Osteoblast (primary cell): ENCODE data around the gene GOLGA2. TPM values are rescaled to one million over a fixed set of nuclear protein-coding genes. Genes with fewer than 3 reads are reported as not detected.

Source experiments
- DNase-seq: peaks from one replicate; pipeline ENCODE4 v3.0.0; 2011; ENCODE audit warnings: low spot score, mixed read lengths; ENCODE audit not compliant: insufficient read length; ENCODE audit errors: missing footprints
- H2AFZ ChIP-seq: 2 replicates; pipeline ENCODE4 v1.6.0; 2011; ENCODE audit warnings: mild to moderate bottlenecking, low read length
- H3K27ac ChIP-seq: 2 replicates; pipeline ENCODE4 v1.5.1; 2011; ENCODE audit warnings: mild to moderate bottlenecking, low read depth, low read length, moderate library complexity
- H3K27me3 ChIP-seq: 2 replicates; pipeline ENCODE4 v1.6.0; 2012; ENCODE audit warnings: mild to moderate bottlenecking, control low read depth, inconsistent platforms, low read length, moderate library complexity; ENCODE audit not compliant: insufficient read depth
- H3K36me3 ChIP-seq: 2 replicates; pipeline ENCODE4 v1.5.1; 2011; ENCODE audit warnings: mild to moderate bottlenecking, low read length, control low read depth, moderate library complexity; ENCODE audit not compliant: insufficient read depth
- H3K4me1 ChIP-seq: 2 replicates; pipeline ENCODE4 v1.5.1; 2011; ENCODE audit warnings: mild to moderate bottlenecking, low read length, control low read depth, moderate library complexity; ENCODE audit not compliant: insufficient read depth
- H3K4me2 ChIP-seq: 2 replicates; pipeline ENCODE4 v1.6.0; 2011; ENCODE audit warnings: mild to moderate bottlenecking, low read length; ENCODE audit not compliant: insufficient read depth
- H3K4me3 ChIP-seq: fragments of 200-600 bp; sonication (generic); 3 replicates; pipeline ENCODE4 v1.5.1; 2012; ENCODE audit warnings: mild to moderate bottlenecking, low read length, inconsistent platforms; ENCODE audit not compliant: insufficient read depth
- H3K79me2 ChIP-seq: 2 replicates; pipeline ENCODE4 v1.6.0; 2012; ENCODE audit warnings: mild to moderate bottlenecking, low read length, control low read depth, inconsistent platforms; ENCODE audit not compliant: insufficient read depth
- H3K9me3 ChIP-seq: 2 replicates; pipeline ENCODE4 v1.5.1; 2011; ENCODE audit warnings: low read depth, low read length, control low read depth
- H4K20me1 ChIP-seq: 2 replicates; pipeline ENCODE4 v1.6.0; 2012; ENCODE audit warnings: mild to moderate bottlenecking, low read length, control low read depth; ENCODE audit not compliant: insufficient read depth
- CTCF ChIP-seq: IDR thresholded peaks from 2 replicates; pipeline ENCODE4 v1.5.1; 2011; ENCODE audit warnings: mild to moderate bottlenecking, low read depth, low read length, moderate library complexity; ENCODE audit errors: extremely low read depth
- total RNA-seq: library from RNA; depleted of rRNA; stranded (reverse); fragments of >200 nt; gene quantifications from 2 replicates; pipeline ENCODE4 v1.2.3, GENCODE V29; 2012

Gene GOLGA2
- total RNA-seq, 1 donor, result 121 TPM

GRCh38 chr9:128215491-128216409 lies 60.1 kb downstream of the GOLGA2 start:
- Histone ChIP-seq H3K79me2 (no peaks in the 10 kb centered on the region), H3K9me3 (no peaks in the 10 kb centered on the region), H3K27ac (no peak overlapping the region), H3K4me3 (no peak overlapping the region), H3K27me3 (peaks cover 3% of the 10 kb centered on the region), H2AFZ (no peak overlapping the region), H3K4me2 (no peak overlapping the region), H3K4me1 (peaks cover 10% of the 10 kb centered on the region), H4K20me1 (peaks cover 3% of the 10 kb centered on the region), H3K36me3 (no peaks in the 10 kb centered on the region)
- no peak for TF ChIP-seq CTCF
- DNase-seq, result peak; percentile 83

GRCh38 chr9:128214571-128215490 lies 61.0 kb downstream of the GOLGA2 start:
- H3K9me3 ChIP-seq, result no peaks in the 10 kb centered on the region
- H3K4me1 ChIP-seq, result peaks cover 10% of the 10 kb centered on the region
- H3K4me2 ChIP-seq, result no peak overlapping the region
- H3K4me3 ChIP-seq, result no peak overlapping the region
- H3K27ac ChIP-seq, result no peak overlapping the region
- no peaks in the 10 kb centered on the region for H3K79me2 ChIP-seq
- peak; percentile 76 for DNase-seq
- H3K27me3 ChIP-seq, result peaks cover 3% of the 10 kb centered on the region
- no peak overlapping the region for H2AFZ ChIP-seq
- H4K20me1 ChIP-seq, result peaks cover 3% of the 10 kb centered on the region
- H3K36me3 ChIP-seq, result no peaks in the 10 kb centered on the region
- no peak for TF ChIP-seq CTCF

- Histone ChIP-seq H3K4me2 (no peak overlapping the region), H3K9me3 (no peaks in the 10 kb centered on the region), H2AFZ (no peak overlapping the region), H3K36me3 (no peaks in the 10 kb centered on the region), H3K27ac (no peak overlapping the region), H4K20me1 (peaks cover 3% of the 10 kb centered on the region), H3K79me2 (no peaks in the 10 kb centered on the region), H3K4me1 (peaks cover 10% of the 10 kb centered on the region), H3K4me3 (no peak overlapping the region), H3K27me3 (peaks cover 3% of the 10 kb centered on the region)
- peak; percentile 62 for DNase-seq
- TF ChIP-seq CTCF, result no peak
These were observed 61.9 kb downstream of the GOLGA2 start for GRCh38 chr9:128213746-128214497.
